Loucy (cell line): Measurements from ENCODE around the gene MYO1E.

Experiments used
- CTCF ChIP-seq: fragments of 200-600 bp; sonication (generic); conservative IDR thresholded peaks from 2 replicates; pipeline ENCODE4 v1.5.1; 2014; ENCODE audit warnings: mild to moderate bottlenecking, antibody characterized with exemption, low read length
- EZH2phosphoT487 ChIP-seq: fragments of 200-600 bp; IDR thresholded peaks from 2 replicates; pipeline ENCODE4 v1.6.1; 2018; ENCODE audit warnings: antibody characterized with exemption, mild to moderate bottlenecking, moderate library complexity, borderline replicate concordance

GRCh38 chr15:59364248-59364647 is 8.4 kb downstream of the MYO1E start:
- TF ChIP-seq CTCF, result no peak
- no peak for TF ChIP-seq EZH2phosphoT487
